Measurements from ENCODE around the gene MZB1.

DNA sequence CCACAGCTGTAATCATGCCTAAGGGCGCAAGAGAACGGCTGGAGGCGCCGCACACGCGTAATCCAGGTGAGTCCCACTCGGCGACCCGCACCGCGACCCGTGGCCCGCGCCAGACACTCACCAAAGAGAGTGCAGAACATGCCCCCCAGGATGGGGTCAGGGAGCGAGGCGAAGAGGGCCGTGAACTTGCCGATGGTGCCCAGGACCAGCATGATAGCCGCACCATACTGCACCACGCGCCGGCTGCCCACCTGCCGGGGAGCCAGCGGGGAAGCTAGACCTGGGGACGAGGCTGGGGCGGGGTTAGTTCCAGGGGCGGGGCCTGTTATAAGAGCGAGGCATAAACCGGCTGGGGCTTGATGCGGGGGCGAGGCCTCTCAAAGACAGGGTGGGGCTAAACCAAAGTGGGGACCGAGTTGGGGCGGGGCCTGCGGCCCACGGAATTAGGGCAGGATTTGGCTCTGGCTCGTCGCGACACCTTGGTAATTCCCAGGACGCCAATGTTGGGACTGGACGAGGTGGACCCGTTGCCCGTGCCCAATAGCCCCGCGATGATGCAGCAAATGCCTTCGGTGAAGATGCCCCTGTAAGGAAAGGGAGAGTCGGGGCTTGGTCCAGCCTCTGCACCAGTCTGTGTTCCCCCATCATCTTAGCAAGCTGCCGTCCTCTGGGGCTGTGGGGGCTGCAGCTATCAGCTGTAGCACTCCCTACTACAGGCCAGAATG lies 11.4 kb downstream of the MZB1 start:
- TF ChIP-seq, protein P1, sequence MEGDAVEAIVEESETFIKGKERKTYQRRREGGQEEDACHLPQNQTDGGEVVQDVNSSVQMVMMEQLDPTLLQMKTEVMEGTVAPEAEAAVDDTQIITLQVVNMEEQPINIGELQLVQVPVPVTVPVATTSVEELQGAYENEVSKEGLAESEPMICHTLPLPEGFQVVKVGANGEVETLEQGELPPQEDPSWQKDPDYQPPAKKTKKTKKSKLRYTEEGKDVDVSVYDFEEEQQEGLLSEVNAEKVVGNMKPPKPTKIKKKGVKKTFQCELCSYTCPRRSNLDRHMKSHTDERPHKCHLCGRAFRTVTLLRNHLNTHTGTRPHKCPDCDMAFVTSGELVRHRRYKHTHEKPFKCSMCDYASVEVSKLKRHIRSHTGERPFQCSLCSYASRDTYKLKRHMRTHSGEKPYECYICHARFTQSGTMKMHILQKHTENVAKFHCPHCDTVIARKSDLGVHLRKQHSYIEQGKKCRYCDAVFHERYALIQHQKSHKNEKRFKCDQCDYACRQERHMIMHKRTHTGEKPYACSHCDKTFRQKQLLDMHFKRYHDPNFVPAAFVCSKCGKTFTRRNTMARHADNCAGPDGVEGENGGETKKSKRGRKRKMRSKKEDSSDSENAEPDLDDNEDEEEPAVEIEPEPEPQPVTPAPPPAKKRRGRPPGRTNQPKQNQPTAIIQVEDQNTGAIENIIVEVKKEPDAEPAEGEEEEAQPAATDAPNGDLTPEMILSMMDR (conservative IDR thresholded peaks at IDR 0.05) = no peak
- TF ChIP-seq EZH2 (IDR thresholded peaks at IDR 0.05; ENCODE audit: low read depth) = no peak
